Esophagus muscularis mucosa (tissue), 4 donors: ENCODE results near the gene ZNF747. TPM values are rescaled to one million over a fixed set of nuclear protein-coding genes. Genes with fewer than 3 reads are reported as not detected.
A peak's percentile ranks its signal among the peaks of the same experiment; 100 is the strongest.

Experiments
- DNase-seq: peaks from one replicate; pipeline ENCODE4 v3.0.0-alpha.2; 2017; ENCODE audit errors: extremely low spot score
- H3K27ac ChIP-seq, 4 donors: fragments of 200-600 bp; sonication (generic); replicated peaks in 1 of 4; 1 replicate in 3 of 4; 2 replicates in 1 of 4; pipeline ENCODE4 v1.5.1; 2016 to 2019; ENCODE audit warnings: mild to moderate bottlenecking in 1 of 4
- H3K27me3 ChIP-seq, 4 donors: fragments of 200-600 bp; sonication (generic); one replicate each; pipeline versions ENCODE4 v1.5.1 to v1.6.0; 2016 to 2019
- H3K36me3 ChIP-seq, 4 donors: fragments of 200-600 bp; sonication (generic); one replicate each; pipeline ENCODE4 v1.5.1; 2016 to 2019
- H3K4me1 ChIP-seq, 4 donors: fragments of 200-600 bp; sonication (generic); one replicate each; pipeline ENCODE4 v1.5.1; 2016 to 2019
- H3K4me3 ChIP-seq, 4 donors: fragments of 200-600 bp; sonication (generic); 1 replicate in 2 of 4; 2 replicates in 2 of 4; pipeline ENCODE4 v1.5.1; 2016 to 2019; ENCODE audit warnings: mild to moderate bottlenecking in 4 of 4, moderate library complexity in 1 of 4
- H3K9me3 ChIP-seq, 4 donors: fragments of 200-600 bp; sonication (generic); 1 replicate in 3 of 4; 2 replicates in 1 of 4; pipeline ENCODE4 v1.5.1; 2016 to 2019
- CTCF ChIP-seq, 3 experiments: fragments of 200-600 bp in 2 of 3; fragments of 450-650 bp in 1 of 3; sonication (generic) in 2 of 3; IDR thresholded peaks; one replicate each; pipeline ENCODE4 v1.5.1; 2017 to 2019; ENCODE audit warnings: antibody characterized with exemption in 3 of 3, mild to moderate bottlenecking in 2 of 3, moderate library complexity in 1 of 3
- EP300 ChIP-seq: sonication (generic); formaldehyde crosslinking; IDR thresholded peaks from one replicate; pipeline ENCODE4 v1.6.1; 2017; ENCODE audit warnings: antibody characterized with exemption
- POLR2A ChIP-seq: fragments of 450-650 bp; IDR thresholded peaks from one replicate; pipeline ENCODE4 v1.6.1; 2017; ENCODE audit warnings: antibody characterized with exemption, moderate library complexity, mild to moderate bottlenecking, low read depth
- POLR2AphosphoS5 ChIP-seq, 2 donors: sonication (generic); formaldehyde crosslinking; IDR thresholded peaks; one replicate each; pipeline ENCODE4 v1.6.1; 2017; ENCODE audit warnings: antibody characterized with exemption in 2 of 2
- WGBS: methylation state at CpG from one replicate; pipeline ENCODE4 v1.1.5; 2018; 5-methylcytosine and 5-hydroxymethylcytosine counted together
- intact Hi-C: fragments of 100-400 bp; cut with DNase I; formaldehyde crosslinking; loops from one replicate; pipeline ENCODE4 v1.15.1; 2023
- total RNA-seq, 4 donors: library from RNA; depleted of rRNA; stranded (reverse); fragments of >200 nt; gene quantifications; one replicate each; pipeline versions ENCODE4 v1.1.0 to v1.2.1, GENCODE V29; 2016

The ZNF747 gene
- total RNA-seq, 4 donors from 2014 or later = 15.2 to 29.6 (median 22.3) TPM

GRCh38 chr16:30528799-30529457, 5.7 kb downstream of the ZNF747 start:
- intact Hi-C loops = no loop called here
- Histone ChIP-seq H3K27ac (peak overlapping the region; percentile 97 to 98 (median 98)), H3K36me3 (peaks cover 10 to 41% (median 33%) of the 10 kb centered on the region in 4 donors), H3K4me1 (peaks cover 31 to 61% (median 50%) of the 10 kb centered on the region in 4 donors), H3K27me3 (no peaks in the 10 kb centered on the region), H3K9me3 (no peaks in the 10 kb centered on the region), H3K4me3 (no peak overlapping the region)
- no peak for DNase-seq
- TF ChIP-seq EP300 (no peak), CTCF (IDR thresholded peaks at IDR 0.05) (no peak), POLR2A (no peak), POLR2AphosphoS5 (IDR thresholded peaks at IDR 0.05) (no peak)
- WGBS = 86% methylated on average over 3 of the region's 4 CpGs

GRCh38 chr16:30527635-30528178, 7.0 kb downstream of the ZNF747 start:
- Histone ChIP-seq H3K27me3 (no peaks in the 10 kb centered on the region), H3K4me1 (peaks cover 19 to 52% (median 39%) of the 10 kb centered on the region in 4 donors), H3K27ac (peak overlapping the region; percentile 97 to 98 (median 98)), H3K36me3 (peaks cover 8 to 35% (median 28%) of the 10 kb centered on the region in 4 donors), H3K9me3 (no peaks in the 10 kb centered on the region), H3K4me3 (peak overlapping the region; percentile 70 to 83 (median 82))
- intact Hi-C loops = loop anchor here (2.0 kb wide), 1 partner anchor 81 kb away; no protein-coding TSS in a partner anchor
- WGBS = 11% methylated on average over 13 of the region's 14 CpGs
- no peak for DNase-seq
- TF ChIP-seq POLR2A (no peak), CTCF (IDR thresholded peaks at IDR 0.05) (no peak), EP300 (no peak), POLR2AphosphoS5 (IDR thresholded peaks at IDR 0.05) (no peak)

GRCh38 chr16:30526823-30527634, 7.6 kb downstream of the ZNF747 start:
- WGBS = under 1% methylated on average over 26 of the region's 79 CpGs
- Histone ChIP-seq H3K9me3 (no peaks in the 10 kb centered on the region), H3K4me3 (peak overlapping the region; percentile 70 to 83 (median 82)), H3K36me3 (peaks cover 3 to 29% (median 21%) of the 10 kb centered on the region in 4 donors), H3K27ac (peak overlapping the region; percentile 97 to 98 (median 98)), H3K4me1 (peaks cover 18 to 45% (median 34%) of the 10 kb centered on the region in 4 donors), H3K27me3 (no peaks in the 10 kb centered on the region)
- intact Hi-C loops = loop anchor here (2.0 kb wide), 1 partner anchor 80 kb away; no protein-coding TSS in a partner anchor
- DNase-seq = peak; percentile 98
- no peak for TF ChIP-seq EP300
- peak; percentile 71 for TF ChIP-seq POLR2A
- TF ChIP-seq POLR2AphosphoS5 (IDR thresholded peaks at IDR 0.05) = peak; percentile 89 to 92
- peak in 2 of 3 experiments; percentile 20 to 44 for TF ChIP-seq CTCF (IDR thresholded peaks at IDR 0.05)

GRCh38 chr16:30526137-30526822, 8.4 kb downstream of the ZNF747 start, which contains the start of gene ZNF768:
Gene ZNF768 (minus strand): TSS chr16:30526566. CDS start chr16:30526413, 153 bp downstream.
- peak within 1 kb of the TSS; percentile 70 to 83 (median 82) for H3K4me3 ChIP-seq
- no peak for DNase-seq
- H3K4me1 ChIP-seq = peaks cover 18 to 44% (median 34%) of the 10 kb centered on the region in 4 donors
- no peaks in the 10 kb centered on the region for H3K27me3 ChIP-seq
- H3K36me3 ChIP-seq = peaks cover 3 to 21% (median 15%) of the 10 kb centered on the region in 4 donors
- peak within 1 kb of the TSS; percentile 97 to 98 (median 98) for H3K27ac ChIP-seq
- intact Hi-C loops = loop anchor here (2.0 kb wide), 1 partner anchor 79 kb away; no protein-coding TSS in a partner anchor
- whole genome bisulfite sequencing = 10% methylated on average over 9 of the region's 73 CpGs
- H3K9me3 ChIP-seq = no peaks in the 10 kb centered on the region
- TF ChIP-seq POLR2A (no peak), POLR2AphosphoS5 (IDR thresholded peaks at IDR 0.05) (no peak), CTCF (IDR thresholded peaks at IDR 0.05) (no peak), EP300 (no peak)
